ENCODE results near the gene GADL1. TPM values are rescaled to one million over a fixed set of nuclear protein-coding genes. Genes with fewer than 3 reads are reported as not detected.

The GADL1 gene
- polyA plus RNA-seq, 3 donors = not detected

DNA sequence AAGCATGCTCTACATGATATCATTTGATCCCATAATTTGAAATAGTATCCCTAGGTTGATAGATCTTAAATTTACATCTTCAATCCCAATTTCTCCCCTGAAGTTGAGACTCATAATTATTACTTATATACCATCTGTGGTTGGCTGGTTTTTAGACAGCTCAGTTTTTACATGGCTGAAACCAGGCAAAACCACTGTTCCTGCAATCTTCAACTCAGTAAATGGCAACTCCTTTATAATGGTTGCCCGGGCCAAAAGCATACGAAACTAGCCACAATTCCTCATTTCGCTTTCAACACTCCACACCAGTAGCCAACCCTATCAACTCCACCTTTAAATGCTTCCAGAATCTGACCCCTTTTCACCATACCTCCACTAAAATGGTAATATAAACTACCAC lies 169.6 kb downstream of the GADL1 start:
- no peak overlapping the region for H3K27ac ChIP-seq (ENCODE audit: low read depth in 1 of 2, low read length in 2 of 2)
- peaks cover 0 to 10% (median 0%) of the 10 kb centered on the region in 3 donors for H3K27me3 Mint-ChIP-seq (ENCODE audit: low read depth in 3 of 3)
- H3K4me2 ChIP-seq (replicated peaks; ENCODE audit: extremely low read depth, low read length, poor library complexity, severe bottlenecking) = no peak overlapping the region
- no peaks in the 10 kb centered on the region for H4K20me1 ChIP-seq (ENCODE audit: insufficient read depth, low read length)
- no peaks in the 10 kb centered on the region for H3K79me2 ChIP-seq (ENCODE audit: insufficient read depth, low read length)
- peaks cover 2% of the 10 kb centered on the region for H3K4me1 Mint-ChIP-seq
- H3K9me3 Mint-ChIP-seq = peaks cover 0 to 10% (median 1%) of the 10 kb centered on the region in 7 donors
- TF ChIP-seq, protein P1, sequence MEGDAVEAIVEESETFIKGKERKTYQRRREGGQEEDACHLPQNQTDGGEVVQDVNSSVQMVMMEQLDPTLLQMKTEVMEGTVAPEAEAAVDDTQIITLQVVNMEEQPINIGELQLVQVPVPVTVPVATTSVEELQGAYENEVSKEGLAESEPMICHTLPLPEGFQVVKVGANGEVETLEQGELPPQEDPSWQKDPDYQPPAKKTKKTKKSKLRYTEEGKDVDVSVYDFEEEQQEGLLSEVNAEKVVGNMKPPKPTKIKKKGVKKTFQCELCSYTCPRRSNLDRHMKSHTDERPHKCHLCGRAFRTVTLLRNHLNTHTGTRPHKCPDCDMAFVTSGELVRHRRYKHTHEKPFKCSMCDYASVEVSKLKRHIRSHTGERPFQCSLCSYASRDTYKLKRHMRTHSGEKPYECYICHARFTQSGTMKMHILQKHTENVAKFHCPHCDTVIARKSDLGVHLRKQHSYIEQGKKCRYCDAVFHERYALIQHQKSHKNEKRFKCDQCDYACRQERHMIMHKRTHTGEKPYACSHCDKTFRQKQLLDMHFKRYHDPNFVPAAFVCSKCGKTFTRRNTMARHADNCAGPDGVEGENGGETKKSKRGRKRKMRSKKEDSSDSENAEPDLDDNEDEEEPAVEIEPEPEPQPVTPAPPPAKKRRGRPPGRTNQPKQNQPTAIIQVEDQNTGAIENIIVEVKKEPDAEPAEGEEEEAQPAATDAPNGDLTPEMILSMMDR (IDR thresholded peaks at IDR 0.05) = no peak
- H3K4me1 ChIP-seq (ENCODE audit: control insufficient read depth in 1 of 2, insufficient read depth in 2 of 2, low read length in 2 of 2) = no peaks in the 10 kb centered on the region
- H3K9me3 ChIP-seq (replicated peaks in 1 of 2; ENCODE audit: control insufficient read depth in 1 of 2, insufficient read depth in 1 of 2, low read length in 2 of 2) = no peaks in the 10 kb centered on the region
- 82% methylated on average over 3 of the region's 3 CpGs for WGBS (ENCODE audit: insufficient coverage)
- H2AFZ ChIP-seq (ENCODE audit: insufficient read depth, low read depth, low read length, poor library complexity, severe bottlenecking) = no peak overlapping the region
- intact Hi-C loops (cut with micrococcal nuclease) = no loop called here
- no peaks in the 10 kb centered on the region for H3K36me3 Mint-ChIP-seq
- no peak overlapping the region for H3K4me3 ChIP-seq (replicated peaks in 1 of 3; ENCODE audit: low read depth in 2 of 3, low read length in 3 of 3)
- H3K27me3 ChIP-seq (ENCODE audit: control insufficient read depth in 2 of 2, insufficient read depth in 2 of 2, low read length in 2 of 2) = no peaks in the 10 kb centered on the region
- H3K4me3 Mint-ChIP-seq = no peak overlapping the region
- no peak for DNase-seq
- H3K9ac ChIP-seq (ENCODE audit: insufficient read depth, low read length, poor library complexity, severe bottlenecking) = no peak overlapping the region
- no peaks in the 10 kb centered on the region for H3K36me3 ChIP-seq (replicated peaks in 1 of 2; ENCODE audit: control insufficient read depth in 1 of 2, insufficient read depth in 2 of 2, low read length in 2 of 2)
- no peak overlapping the region for H3K27ac Mint-ChIP-seq

DNA sequence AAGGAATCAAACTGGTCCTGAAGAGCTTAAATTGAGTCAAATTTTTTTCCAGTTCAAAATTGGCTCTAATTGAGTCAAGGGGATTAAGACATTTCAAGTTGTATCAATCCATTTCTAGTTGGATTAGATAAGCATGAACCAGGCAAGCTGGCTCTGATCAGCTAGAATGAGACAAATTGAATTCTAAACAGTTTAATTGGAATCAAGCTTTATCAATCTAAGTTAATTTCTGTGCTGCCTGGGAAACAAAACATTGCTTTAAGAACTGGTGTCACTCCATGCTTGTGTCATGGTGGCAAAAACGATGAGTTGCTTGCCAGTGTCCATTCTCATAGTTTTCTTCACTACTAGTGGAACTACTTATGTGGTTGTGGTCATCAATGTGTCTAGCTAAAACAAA lies 171.2 kb downstream of the GADL1 start:
- TF ChIP-seq, protein P1 (IDR thresholded peaks at IDR 0.05) = no peak
- Histone ChIP-seq H3K27ac (ENCODE audit: low read depth in 1 of 2, low read length in 2 of 2) (no peak overlapping the region), H3K4me3 (replicated peaks in 1 of 3; ENCODE audit: low read depth in 2 of 3, low read length in 3 of 3) (no peak overlapping the region), H3K9ac (ENCODE audit: insufficient read depth, low read length, poor library complexity, severe bottlenecking) (no peak overlapping the region), H3K4me1 (ENCODE audit: control insufficient read depth in 1 of 2, insufficient read depth in 2 of 2, low read length in 2 of 2) (no peaks in the 10 kb centered on the region), H3K9me3 (replicated peaks in 1 of 2; ENCODE audit: control insufficient read depth in 1 of 2, insufficient read depth in 1 of 2, low read length in 2 of 2) (no peaks in the 10 kb centered on the region), H3K27me3 (ENCODE audit: control insufficient read depth in 2 of 2, insufficient read depth in 2 of 2, low read length in 2 of 2) (no peaks in the 10 kb centered on the region), H3K36me3 (replicated peaks in 1 of 2; ENCODE audit: control insufficient read depth in 1 of 2, insufficient read depth in 2 of 2, low read length in 2 of 2) (no peaks in the 10 kb centered on the region), H4K20me1 (ENCODE audit: insufficient read depth, low read length) (no peaks in the 10 kb centered on the region), H3K4me2 (replicated peaks; ENCODE audit: extremely low read depth, low read length, poor library complexity, severe bottlenecking) (no peak overlapping the region), H2AFZ (ENCODE audit: insufficient read depth, low read depth, low read length, poor library complexity, severe bottlenecking) (no peak overlapping the region), H3K79me2 (ENCODE audit: insufficient read depth, low read length) (no peaks in the 10 kb centered on the region)
- WGBS (ENCODE audit: insufficient coverage) = no CpG with 5 or more reads among the region's 1 CpG
- H3K36me3 Mint-ChIP-seq = no peaks in the 10 kb centered on the region
- H3K9me3 Mint-ChIP-seq = peaks cover 0 to 10% (median 3%) of the 10 kb centered on the region in 7 donors
- H3K4me1 Mint-ChIP-seq = no peaks in the 10 kb centered on the region
- no peak overlapping the region for H3K4me3 Mint-ChIP-seq
- no peak for DNase-seq
- intact Hi-C loops (cut with micrococcal nuclease) = no loop called here
- H3K27ac Mint-ChIP-seq = no peak overlapping the region
- peaks cover 0 to 10% (median 0%) of the 10 kb centered on the region in 3 donors for H3K27me3 Mint-ChIP-seq (ENCODE audit: low read depth in 3 of 3)

All from CD14-positive monocyte (primary cell).